Jurkat, Clone E6-1 (cell line): Measurements from ENCODE around the gene SLC27A3. TPM values are rescaled to one million over a fixed set of nuclear protein-coding genes. Genes with fewer than 3 reads are reported as not detected.

Source experiments
- DNase-seq: peaks from one replicate; pipeline ENCODE4 v3.0.0-alpha.2; 2011; ENCODE audit warnings: low read depth, low spot score
- H3K4me3 ChIP-seq: 2 replicates; pipeline ENCODE4 v1.5.1; 2011; ENCODE audit warnings: mild to moderate bottlenecking, low read length, control low read depth, moderate library complexity
- polyA plus RNA-seq: library from polyadenylated mRNA; unstranded; fragments of >200 nt; gene quantifications from one replicate; pipeline ENCODE4 v1.2.1, GENCODE V29; 2012; ENCODE audit warnings: missing spikeins; ENCODE audit not compliant: insufficient read length, insufficient read depth

SLC27A3 gene
- 6.4 TPM for polyA plus RNA-seq

GRCh38 chr1:153774780-153775457 is at the start of gene SLC27A3:
TSS of gene SLC27A3 (plus strand) at chr1:153775407. CDS start at chr1:153775498, 91 bp downstream.
- no peak for DNase-seq
- H3K4me3 ChIP-seq, result peak within 1 kb of the TSS; percentile 52

GRCh38 chr1:153727463-153728304 is 47.5 kb upstream of the SLC27A3 start, which contains the start of gene INTS3:
TSS of gene INTS3 (plus strand) at chr1:153728050. CDS start at chr1:153728635, 585 bp downstream.
- DNase-seq, result peak; percentile 100
- peak within 1 kb of the TSS; percentile 97 for H3K4me3 ChIP-seq

GRCh38 chr1:153728305-153729066 is 46.7 kb upstream of the SLC27A3 start:
- DNase-seq, result peak; percentile 42
- H3K4me3 ChIP-seq, result peak overlapping the region; percentile 97

GRCh38 chr1:153730468-153730988 is 44.7 kb upstream of the SLC27A3 start:
- DNase-seq, result no peak
- no peak overlapping the region for H3K4me3 ChIP-seq

GRCh38 chr1:153733970-153734369 is 41.2 kb upstream of the SLC27A3 start:
- no peak for DNase-seq
- H3K4me3 ChIP-seq, result no peak overlapping the region

- no peak for DNase-seq
- H3K4me3 ChIP-seq, result no peak overlapping the region
Measured at GRCh38 chr1:153734396-153735089, 40.7 kb upstream of the SLC27A3 start.

- no peak for DNase-seq
- no peak overlapping the region for H3K4me3 ChIP-seq
Measured at GRCh38 chr1:153735090-153735420, 40.2 kb upstream of the SLC27A3 start.

GRCh38 chr1:153741986-153742385 is 33.2 kb upstream of the SLC27A3 start:
- DNase-seq, result no peak
- no peak overlapping the region for H3K4me3 ChIP-seq

GRCh38 chr1:153742411-153743142 is 32.6 kb upstream of the SLC27A3 start:
- no peak for DNase-seq
- H3K4me3 ChIP-seq, result no peak overlapping the region

- DNase-seq, result no peak
- H3K4me3 ChIP-seq, result no peak overlapping the region
Measured at GRCh38 chr1:153745417-153745816, 29.8 kb upstream of the SLC27A3 start.

- DNase-seq, result no peak
- no peak overlapping the region for H3K4me3 ChIP-seq
Measured at GRCh38 chr1:153746174-153746573, 29.0 kb upstream of the SLC27A3 start.

GRCh38 chr1:153748903-153749302 is 26.3 kb upstream of the SLC27A3 start:
- H3K4me3 ChIP-seq, result no peak overlapping the region
- no peak for DNase-seq

GRCh38 chr1:153749408-153750005 is 25.7 kb upstream of the SLC27A3 start:
- DNase-seq, result peak; percentile 68
- no peak overlapping the region for H3K4me3 ChIP-seq

GRCh38 chr1:153750026-153750995 is 24.9 kb upstream of the SLC27A3 start:
- H3K4me3 ChIP-seq, result no peak overlapping the region
- DNase-seq, result no peak

- no peak overlapping the region for H3K4me3 ChIP-seq
- no peak for DNase-seq
Measured at GRCh38 chr1:153752072-153752471, 23.1 kb upstream of the SLC27A3 start.

GRCh38 chr1:153752571-153753195 is 22.5 kb upstream of the SLC27A3 start:
- DNase-seq, result no peak
- H3K4me3 ChIP-seq, result no peak overlapping the region
